A673 (cell line): ENCODE results near the gene CTAGE1. TPM values are rescaled to one million over a fixed set of nuclear protein-coding genes. Genes with fewer than 3 reads are reported as not detected.

ENCODE experiments used
- BruUV-seq: library from RNA; stranded (reverse); fragments of 400-500 nt; replicated peaks from 2 replicates; lab custom pipeline; 2021; lab: Mats Ljungman, UMichigan
- CTCF ChIA-PET: fragments of 300-600 bp; sonication (Branson Sonifier 250); formaldehyde crosslinking; loops from one replicate; lab custom pipeline; 2022; ENCODE audit warnings: antibody characterized with exemption; lab: Charles Lee
- POLR2A ChIA-PET: fragments of 300-600 bp; sonication (Branson Sonifier 250); formaldehyde crosslinking; loops from one replicate; lab custom pipeline; 2022; ENCODE audit warnings: antibody characterized with exemption; ENCODE audit not compliant: low non-redundant PET; lab: Charles Lee
- DNase-seq: peaks from one replicate; pipeline ENCODE4 v3.0.0-alpha.2; 2015; ENCODE audit warnings: low spot score
- H3K27ac ChIP-seq: fragments of 200-600 bp; sonication (generic); 2 replicates; pipeline ENCODE4 v1.5.1; 2016; ENCODE audit warnings: mixed run types, low read depth, mild to moderate bottlenecking, mixed read lengths, antibody characterized with exemption, low read length; ENCODE audit not compliant: poor library complexity, severe bottlenecking
- H3K27me3 ChIP-seq: fragments of 200-600 bp; sonication (generic); replicated peaks from 2 replicates; pipeline ENCODE4 v1.6.1; 2017; ENCODE audit warnings: mixed run types, low read depth, mild to moderate bottlenecking, mixed read lengths, antibody characterized with exemption, low read length; ENCODE audit not compliant: insufficient read depth, poor library complexity
- H3K36me3 ChIP-seq: fragments of 200-600 bp; sonication (generic); 2 replicates; pipeline ENCODE4 v1.6.1; 2016; ENCODE audit warnings: mixed run types, mild to moderate bottlenecking, mixed read lengths, antibody characterized with exemption, low read length; ENCODE audit not compliant: insufficient read depth, poor library complexity, severe bottlenecking
- H3K4me1 ChIP-seq: fragments of 200-600 bp; sonication (generic); 2 replicates; pipeline ENCODE4 v1.6.1; 2017; ENCODE audit warnings: mixed run types, mild to moderate bottlenecking, mixed read lengths, antibody characterized with exemption, low read length; ENCODE audit not compliant: insufficient read depth, poor library complexity, severe bottlenecking
- H3K4me3 ChIP-seq: fragments of 200-600 bp; sonication (generic); 2 replicates; pipeline ENCODE4 v1.5.1; 2016; ENCODE audit warnings: low read depth, mixed run types, mild to moderate bottlenecking, mixed read lengths, low read length; ENCODE audit not compliant: poor library complexity, severe bottlenecking
- H3K9me3 ChIP-seq: fragments of 200-600 bp; sonication (generic); 2 replicates; pipeline ENCODE4 v1.6.1; 2016; ENCODE audit warnings: mixed run types, low read depth, mild to moderate bottlenecking, mixed read lengths, antibody characterized with exemption, low read length; ENCODE audit not compliant: poor library complexity, severe bottlenecking
- EZH2 ChIP-seq: fragments of 200-600 bp; sonication (generic); IDR thresholded peaks from 2 replicates; pipeline ENCODE4 v1.6.1; 2017; ENCODE audit warnings: borderline replicate concordance, low read depth, mild to moderate bottlenecking, mixed read lengths, antibody characterized with exemption, low read length; ENCODE audit not compliant: poor library complexity, severe bottlenecking
- intact Hi-C: fragments of 100-400 bp; cut with micrococcal nuclease; formaldehyde crosslinking; loops from one replicate; pipeline ENCODE4 v1.10.0; 2022; ENCODE audit not compliant: unreplicated experiment
- total RNA-seq: library from RNA; stranded (reverse); gene quantifications from 2 replicates; pipeline ENCODE4 v1.2.3, GENCODE V29; 2021
- TF ChIP-seq, protein P1 (sequence below): fragments of 300-800, 200-600 bp; sonication (generic); conservative IDR thresholded peaks from 2 replicates; pipeline ENCODE4 v1.5.1; 2017; ENCODE audit warnings: low read depth, mild to moderate bottlenecking, antibody characterized with exemption, low read length, moderate library complexity, mixed read lengths

Gene CTAGE1
- total RNA-seq, 1 experiment from 2014 or later, result not detected

DNA sequence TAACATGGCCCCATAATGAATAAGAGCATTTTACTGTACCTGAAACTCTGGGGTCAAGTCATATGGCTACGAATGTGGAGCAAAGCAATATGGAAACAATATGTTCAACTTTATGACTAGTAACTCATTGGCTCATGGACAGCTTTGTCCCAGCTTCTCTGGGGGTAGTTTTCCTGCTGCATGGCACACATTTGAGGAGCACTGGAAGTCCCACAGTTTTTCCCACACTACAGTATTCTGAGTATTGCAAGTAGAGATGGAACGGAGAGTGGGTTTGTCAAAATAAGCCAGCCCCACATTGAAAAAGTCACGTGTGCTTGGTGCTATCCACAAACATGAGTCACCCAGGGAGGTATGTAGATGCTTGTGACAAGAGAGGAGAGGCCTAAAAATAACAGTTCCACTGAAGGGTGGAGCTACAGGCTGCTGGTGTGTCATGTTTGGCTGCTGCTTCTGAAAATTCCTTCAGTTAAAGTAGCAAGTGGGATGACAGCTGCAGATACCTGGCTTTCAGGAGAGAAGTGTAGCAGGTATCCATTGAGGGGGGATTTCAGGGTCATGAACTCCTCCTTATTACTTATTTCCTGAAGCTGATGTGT is 48.2 kb upstream of the CTAGE1 start:
- H3K27me3 ChIP-seq, result peaks cover 19% of the 10 kb centered on the region
- intact Hi-C loops, result no loop called here
- H3K27ac ChIP-seq, result no peak overlapping the region
- TF ChIP-seq, protein P1, sequence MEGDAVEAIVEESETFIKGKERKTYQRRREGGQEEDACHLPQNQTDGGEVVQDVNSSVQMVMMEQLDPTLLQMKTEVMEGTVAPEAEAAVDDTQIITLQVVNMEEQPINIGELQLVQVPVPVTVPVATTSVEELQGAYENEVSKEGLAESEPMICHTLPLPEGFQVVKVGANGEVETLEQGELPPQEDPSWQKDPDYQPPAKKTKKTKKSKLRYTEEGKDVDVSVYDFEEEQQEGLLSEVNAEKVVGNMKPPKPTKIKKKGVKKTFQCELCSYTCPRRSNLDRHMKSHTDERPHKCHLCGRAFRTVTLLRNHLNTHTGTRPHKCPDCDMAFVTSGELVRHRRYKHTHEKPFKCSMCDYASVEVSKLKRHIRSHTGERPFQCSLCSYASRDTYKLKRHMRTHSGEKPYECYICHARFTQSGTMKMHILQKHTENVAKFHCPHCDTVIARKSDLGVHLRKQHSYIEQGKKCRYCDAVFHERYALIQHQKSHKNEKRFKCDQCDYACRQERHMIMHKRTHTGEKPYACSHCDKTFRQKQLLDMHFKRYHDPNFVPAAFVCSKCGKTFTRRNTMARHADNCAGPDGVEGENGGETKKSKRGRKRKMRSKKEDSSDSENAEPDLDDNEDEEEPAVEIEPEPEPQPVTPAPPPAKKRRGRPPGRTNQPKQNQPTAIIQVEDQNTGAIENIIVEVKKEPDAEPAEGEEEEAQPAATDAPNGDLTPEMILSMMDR, result no peak
- TF ChIP-seq EZH2, result no peak
- BruUV-seq, result no TSS peak
- no peak overlapping the region for H3K4me3 ChIP-seq
- DNase-seq, result peak; percentile 17
- no peaks in the 10 kb centered on the region for H3K36me3 ChIP-seq
- H3K9me3 ChIP-seq, result no peaks in the 10 kb centered on the region
- H3K4me1 ChIP-seq, result no peaks in the 10 kb centered on the region
- ChIA-PET CTCF (no interaction called here), POLR2A (no interaction called here)

DNA sequence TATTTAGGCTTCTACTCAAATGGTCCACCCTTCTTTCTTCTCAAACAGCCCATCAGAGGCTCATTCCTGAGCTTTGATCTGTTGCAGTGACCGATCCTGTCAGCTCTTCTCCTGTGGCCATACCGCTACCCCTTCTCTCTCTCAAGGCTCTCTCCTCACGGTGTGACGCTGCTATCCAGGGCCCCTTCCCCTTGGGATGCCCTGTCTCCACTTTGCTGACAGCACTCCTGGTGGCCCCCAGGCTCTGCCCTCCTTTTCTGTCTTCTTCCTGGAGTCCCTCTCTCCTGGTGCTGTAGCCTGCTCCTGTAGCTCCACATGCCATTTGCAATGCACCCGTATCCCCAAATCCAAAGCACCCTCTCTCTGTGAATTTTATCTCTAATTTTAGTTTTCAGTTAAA is 45.4 kb upstream of the CTAGE1 start:
- Histone ChIP-seq H3K9me3 (no peaks in the 10 kb centered on the region), H3K4me1 (no peaks in the 10 kb centered on the region), H3K27ac (no peak overlapping the region), H3K36me3 (no peaks in the 10 kb centered on the region), H3K27me3 (peaks cover 21% of the 10 kb centered on the region), H3K4me3 (no peak overlapping the region)
- intact Hi-C loops, result no loop called here
- TF ChIP-seq, protein P1, result no peak
- TF ChIP-seq EZH2, result no peak
- POLR2A ChIA-PET, result no interaction called here
- BruUV-seq, result no TSS peak
- DNase-seq, result no peak
- CTCF ChIA-PET, result no interaction called here

DNA sequence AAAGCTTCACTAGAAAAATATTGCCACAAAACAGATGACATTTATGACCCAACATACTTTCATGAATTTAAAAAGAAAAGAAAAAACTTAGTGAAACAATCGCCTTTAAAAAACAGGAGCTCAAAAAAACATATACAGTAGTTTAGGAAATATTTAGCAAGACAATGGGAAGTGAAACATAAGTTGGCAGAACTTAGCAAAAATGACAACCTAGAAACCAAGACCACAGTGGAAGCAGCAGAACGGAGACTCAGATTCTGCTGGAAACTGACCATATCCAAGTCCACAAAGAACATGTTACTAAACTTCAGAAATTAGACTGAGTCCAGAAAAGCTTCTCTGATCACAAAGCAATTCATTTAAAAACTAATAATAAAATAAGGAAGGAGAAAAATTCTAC is 41.8 kb upstream of the CTAGE1 start:
- H3K4me3 ChIP-seq, result no peak overlapping the region

More for the DNA sequence above, 41.8 kb upstream of the CTAGE1 start:
- Histone ChIP-seq H3K36me3 (no peaks in the 10 kb centered on the region), H3K27me3 (peaks cover 52% of the 10 kb centered on the region), H3K9me3 (no peaks in the 10 kb centered on the region), H3K27ac (no peak overlapping the region), H3K4me1 (no peaks in the 10 kb centered on the region)
- no peak for TF ChIP-seq EZH2
- TF ChIP-seq, protein P1, result no peak
- no TSS peak for BruUV-seq
- no peak for DNase-seq
- POLR2A ChIA-PET, result no interaction called here
- CTCF ChIA-PET, result no interaction called here
- intact Hi-C loops, result no loop called here
